AG09309 (cell line): Measurements from ENCODE around the gene JUN.

Experiments
- DNase-seq: peaks from one replicate; pipeline ENCODE4 v3.0.0-alpha.2; 2010; ENCODE audit warnings: low read depth
- H3K4me3 ChIP-seq: 2 replicates; pipeline ENCODE4 v1.5.1; 2011; ENCODE audit warnings: mild to moderate bottlenecking, low read depth, low read length, moderate library complexity; ENCODE audit not compliant: control insufficient read depth
- CTCF ChIP-seq: IDR thresholded peaks from 2 replicates; pipeline ENCODE4 v1.5.1; 2011; ENCODE audit warnings: mild to moderate bottlenecking, low read depth, low read length, inconsistent platforms; ENCODE audit not compliant: insufficient read depth, control insufficient read depth; ENCODE audit errors: missing control alignments

The JUN gene

GRCh38 chr1:58745117-58745516 is 38.7 kb downstream of the JUN start:
- TF ChIP-seq CTCF: no peak
- H3K4me3 ChIP-seq: no peak overlapping the region
- DNase-seq: no peak

GRCh38 chr1:58741678-58742553 is 41.9 kb downstream of the JUN start:
- no peak for DNase-seq
- no peak for TF ChIP-seq CTCF
- H3K4me3 ChIP-seq: no peak overlapping the region

DNA sequence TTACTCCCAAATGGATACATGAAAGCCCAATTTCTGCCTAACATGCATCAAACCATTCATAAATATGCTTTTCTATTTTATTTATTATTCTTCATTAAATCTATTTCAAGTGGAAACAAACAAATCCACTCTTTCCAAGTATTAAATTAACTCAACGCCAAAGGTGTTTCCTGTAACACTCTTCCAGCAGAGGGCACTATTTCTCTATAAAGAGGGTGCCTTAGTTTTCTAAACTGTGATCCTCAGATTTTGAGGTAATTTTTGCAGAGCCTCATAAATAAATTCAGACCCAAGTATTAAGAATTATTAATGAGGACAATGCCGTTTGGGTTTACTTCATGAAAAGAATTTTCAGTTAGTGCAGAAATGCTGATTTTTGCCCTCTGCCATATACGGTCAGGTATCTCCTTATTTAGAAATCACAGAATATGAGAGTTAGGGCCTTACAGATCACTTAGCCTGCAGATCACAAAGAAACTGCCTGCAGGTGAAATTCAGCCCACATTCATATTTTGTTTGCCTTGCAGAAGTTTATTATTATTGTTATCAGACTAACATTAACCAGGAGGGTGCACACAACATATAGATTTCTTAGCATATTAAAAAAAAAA is 43.9 kb downstream of the JUN start:
- peak; percentile 33 for DNase-seq
- H3K4me3 ChIP-seq: no peak overlapping the region
- peak; percentile 66 for TF ChIP-seq CTCF

DNA sequence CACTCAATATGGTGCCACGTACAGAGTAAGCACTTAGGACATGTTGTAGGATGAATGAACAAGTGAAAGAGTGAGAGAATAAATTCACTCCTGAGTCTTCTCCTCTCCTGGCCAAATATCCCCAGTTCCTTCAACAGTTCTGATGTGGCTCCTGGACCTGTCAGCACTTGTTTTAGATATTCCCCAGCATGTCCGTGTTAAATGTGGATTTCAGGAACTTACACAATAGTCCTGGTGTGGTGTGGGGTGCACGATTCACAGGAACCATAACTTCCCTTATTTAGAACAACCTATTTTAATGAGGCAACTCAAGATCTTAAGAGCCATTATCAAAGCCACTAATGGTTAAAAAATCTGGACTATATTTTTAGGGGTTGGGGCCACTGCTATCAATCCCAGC is 45.0 kb downstream of the JUN start:
- no peak for DNase-seq
- no peak for TF ChIP-seq CTCF
- no peak overlapping the region for H3K4me3 ChIP-seq

- no peak overlapping the region for H3K4me3 ChIP-seq
- TF ChIP-seq CTCF: no peak
- no peak for DNase-seq
Measured at GRCh38 chr1:58735586-58735985, 48.3 kb downstream of the JUN start.

DNA sequence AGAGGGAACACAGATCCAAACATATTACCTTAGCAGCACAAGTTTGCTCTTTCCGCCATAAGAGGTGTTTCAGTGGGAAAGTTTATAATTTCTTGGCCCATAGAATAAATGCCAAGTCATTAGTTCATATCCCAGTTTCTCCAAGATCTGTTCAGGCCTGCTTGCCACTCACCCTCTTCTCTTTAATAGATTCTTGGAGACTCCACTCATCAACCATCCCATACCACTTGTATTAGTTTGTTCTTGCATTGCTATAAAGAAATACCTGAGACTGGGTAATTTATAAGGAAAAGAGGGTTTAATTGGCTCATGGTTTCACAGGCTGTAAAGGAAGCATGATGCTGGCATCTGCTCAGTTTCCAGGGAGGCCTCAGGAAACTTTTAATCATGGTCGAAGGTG is 49.2 kb downstream of the JUN start:
- no peak overlapping the region for H3K4me3 ChIP-seq
- no peak for TF ChIP-seq CTCF
- no peak for DNase-seq
